Spleen (tissue), 11 donors: ENCODE results near the gene FGF22. TPM values are rescaled to one million over a fixed set of nuclear protein-coding genes. Genes with fewer than 3 reads are reported as not detected.
"Not testable (repeated sequence)": the region's sequence is repeated elsewhere in the genome, so short reads cannot be mapped to it uniquely, and the experiment has no call there.

Experiments used
- DNase-seq: peaks from one replicate; pipeline ENCODE4 v3.0.0-alpha.2; 2020
- H3K27ac ChIP-seq, 8 donors: fragments of 200-600 bp; sonication (generic) in 7 of 8; 1 replicate in 4 of 8; 2 replicates in 4 of 8; pipeline versions ENCODE4 v1.5.0 to v1.8.0; 2016 to 2021; ENCODE audit warnings: inconsistent platforms in 4 of 8, mild to moderate bottlenecking in 4 of 8, moderate library complexity in 1 of 8
- H3K27me3 ChIP-seq, 7 donors: fragments of 200-600 bp; sonication (generic) in 6 of 7; replicated peaks in 1 of 7; 1 replicate in 4 of 7; 2 replicates in 3 of 7; pipeline versions ENCODE4 v1.5.0 to v1.8.0; 2016 to 2021; ENCODE audit warnings: inconsistent platforms in 3 of 7, mild to moderate bottlenecking in 1 of 7
- H3K36me3 ChIP-seq, 6 donors: fragments of 200-600 bp; sonication (generic) in 5 of 6; 1 replicate in 4 of 6; 2 replicates in 2 of 6; pipeline versions ENCODE4 v1.5.0 to v1.8.0; 2016 to 2021; ENCODE audit warnings: inconsistent platforms in 2 of 6
- H3K4me1 ChIP-seq, 6 donors: fragments of 200-600 bp; sonication (generic) in 5 of 6; 1 replicate in 3 of 6; 2 replicates in 3 of 6; pipeline versions ENCODE4 v1.5.0 to v1.8.0; 2016 to 2021; ENCODE audit warnings: inconsistent platforms in 3 of 6
- H3K4me3 ChIP-seq, 8 donors: fragments of 200-600 bp; sonication (generic) in 7 of 8; 1 replicate in 4 of 8; 2 replicates in 4 of 8; pipeline versions ENCODE4 v1.5.0 to v1.8.0; 2016 to 2021; ENCODE audit warnings: inconsistent platforms in 4 of 8, mild to moderate bottlenecking in 4 of 8, moderate library complexity in 2 of 8
- H3K9me3 ChIP-seq, 8 donors: fragments of 200-600 bp; sonication (generic) in 7 of 8; 1 replicate in 4 of 8; 2 replicates in 4 of 8; pipeline versions ENCODE4 v1.5.0 to v1.8.0; 2016 to 2021; ENCODE audit warnings: inconsistent platforms in 4 of 8
- POLR2A ChIP-seq, 3 donors: fragments of 450-650 bp; IDR thresholded peaks; one replicate each; pipeline ENCODE4 v1.5.1; 2017; ENCODE audit warnings: antibody characterized with exemption in 3 of 3, mild to moderate bottlenecking in 1 of 3
- POLR2AphosphoS5 ChIP-seq, 3 donors: sonication (generic); formaldehyde crosslinking; IDR thresholded peaks; one replicate each; pipeline ENCODE4 v1.5.1; 2017; ENCODE audit warnings: antibody characterized with exemption in 3 of 3
- WGBS, 5 donors: extraction: QIAGEN DNeasy Blood & Tissue Kit in 3 of 5; methylation state at CpG; one replicate each; pipeline versions ENCODE4 v1.1.5 to v1.1.7; 2013 to 2018; 5-methylcytosine and 5-hydroxymethylcytosine counted together
- intact Hi-C: fragments of 100-400 bp; cut with DNase I; formaldehyde crosslinking; loops from one replicate; pipeline ENCODE4 v1.15.0; 2023; ENCODE audit warnings: low total_unique reads
- polyA plus RNA-seq, 3 donors: library from polyadenylated mRNA; stranded (reverse); fragments of 200-250 nt; gene quantifications; one replicate each; pipeline ENCODE4 v1.2.1, GENCODE V29; 2013
- total RNA-seq, 7 donors: library from RNA; depleted of rRNA in 3 of 7; stranded (reverse); fragments of >200 nt in 3 of 7; fragmentation: NEBNext Ultra II Directional in 4 of 7; extraction: Animal tissue kit (Norgen Biotek cat#: 25700) in 4 of 7; gene quantifications; one replicate each; pipeline versions ENCODE4 v1.1.0 to v1.2.1, GENCODE V29; 2016 to 2021
- TF ChIP-seq, protein P1 (sequence below), 11 experiments: fragments of 200-600 bp in 7 of 11; fragments of 450-650 bp in 4 of 11; sonication (generic) in 4 of 11; IDR thresholded peaks in 8 of 11; conservative IDR thresholded peaks in 3 of 11; 1 replicate in 7 of 11; 2 replicates in 4 of 11; pipeline versions ENCODE4 v1.4.0 to v1.8.0; 2016 to 2021; ENCODE audit warnings: antibody characterized with exemption in 11 of 11, inconsistent platforms in 4 of 11, mild to moderate bottlenecking in 1 of 11
- donor health status: healthy with polysubstance abuse.
- donor health status: DM: no; HTN: no; CAD: no; lungs with moderate emphysema.
- donor health status: DM: no; HTN: no; CAD: no.
- donor health status: Bipolar disorder and iron deficiency.
- donor health status: healthy.
- donor health status: DM: no; HTN: no; CAD: no.
- donor health status: DM: yes; HTN: yes; CAD: no.

Gene FGF22
- total and polyA plus RNA-seq, 10 donors: 0.10 to 0.61 (median 0.23) TPM; not detected in 6

DNA sequence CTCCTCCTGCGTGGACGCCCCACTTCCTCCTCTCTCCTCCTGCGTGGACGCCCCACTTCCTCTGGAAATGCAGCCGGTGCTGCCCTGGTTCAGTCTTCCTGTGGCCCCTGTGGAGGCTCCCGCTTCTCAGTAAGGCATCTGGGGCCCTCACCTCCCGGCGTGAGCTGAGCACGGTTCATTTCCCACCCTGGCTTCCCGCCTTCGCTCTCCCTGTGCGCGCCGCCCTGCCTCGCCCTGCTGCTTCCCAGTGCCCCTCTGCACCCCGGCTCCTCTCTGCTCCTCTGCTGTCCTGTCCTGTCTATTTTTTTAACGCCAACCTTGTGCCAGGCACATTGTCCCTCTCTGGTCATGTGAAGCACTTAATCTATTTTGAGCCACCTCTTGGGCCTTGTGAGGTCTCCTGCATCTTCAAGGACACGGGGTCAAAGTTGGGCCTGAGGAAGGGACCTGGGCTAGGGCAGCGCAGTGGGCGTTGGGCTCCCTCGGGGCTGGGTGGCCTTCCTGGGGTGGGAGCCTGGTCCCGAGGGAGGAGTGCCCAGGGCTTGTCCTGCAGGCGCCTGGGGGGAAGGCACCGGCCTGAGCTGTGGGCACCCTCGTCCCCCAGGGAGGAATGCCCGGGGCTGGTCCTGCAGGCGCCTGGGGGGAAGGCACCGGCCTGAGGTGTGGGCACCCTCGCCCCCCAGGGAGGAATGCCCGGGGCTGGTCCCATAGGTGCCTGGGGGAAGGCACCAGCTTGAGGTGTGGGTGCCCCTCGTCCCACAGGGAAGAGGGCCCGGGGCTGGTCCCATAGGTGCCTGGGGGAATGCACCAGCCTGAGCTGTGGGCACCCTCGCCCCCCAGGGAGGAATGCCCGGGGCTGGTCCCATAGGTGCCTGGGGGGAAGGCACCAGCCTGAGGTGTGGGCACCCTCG lies 37.0 kb upstream of the FGF22 start:
- intact Hi-C loops: no loop called here
- Histone ChIP-seq H3K27ac (no peak overlapping the region), H3K36me3 (no peaks in the 10 kb centered on the region), H3K9me3 (peaks cover 0 to 5% (median 0%) of the 10 kb centered on the region in 8 donors), H3K27me3 (no peaks in the 10 kb centered on the region), H3K4me3 (no peak overlapping the region), H3K4me1 (no peaks in the 10 kb centered on the region)
- 70 to 87% (median 76%) methylated on average over 33 to 35 of the region's 35 CpGs for WGBS, 5 donors
- DNase-seq: no peak
- TF ChIP-seq, protein P1, sequence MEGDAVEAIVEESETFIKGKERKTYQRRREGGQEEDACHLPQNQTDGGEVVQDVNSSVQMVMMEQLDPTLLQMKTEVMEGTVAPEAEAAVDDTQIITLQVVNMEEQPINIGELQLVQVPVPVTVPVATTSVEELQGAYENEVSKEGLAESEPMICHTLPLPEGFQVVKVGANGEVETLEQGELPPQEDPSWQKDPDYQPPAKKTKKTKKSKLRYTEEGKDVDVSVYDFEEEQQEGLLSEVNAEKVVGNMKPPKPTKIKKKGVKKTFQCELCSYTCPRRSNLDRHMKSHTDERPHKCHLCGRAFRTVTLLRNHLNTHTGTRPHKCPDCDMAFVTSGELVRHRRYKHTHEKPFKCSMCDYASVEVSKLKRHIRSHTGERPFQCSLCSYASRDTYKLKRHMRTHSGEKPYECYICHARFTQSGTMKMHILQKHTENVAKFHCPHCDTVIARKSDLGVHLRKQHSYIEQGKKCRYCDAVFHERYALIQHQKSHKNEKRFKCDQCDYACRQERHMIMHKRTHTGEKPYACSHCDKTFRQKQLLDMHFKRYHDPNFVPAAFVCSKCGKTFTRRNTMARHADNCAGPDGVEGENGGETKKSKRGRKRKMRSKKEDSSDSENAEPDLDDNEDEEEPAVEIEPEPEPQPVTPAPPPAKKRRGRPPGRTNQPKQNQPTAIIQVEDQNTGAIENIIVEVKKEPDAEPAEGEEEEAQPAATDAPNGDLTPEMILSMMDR (IDR thresholded peaks at IDR 0.05 in 8 of 11, conservative IDR thresholded peaks at IDR 0.05 in 3 of 11): no peak
- TF ChIP-seq POLR2A (IDR thresholded peaks at IDR 0.05): no peak
- TF ChIP-seq POLR2AphosphoS5 (IDR thresholded peaks at IDR 0.05): no peak

DNA sequence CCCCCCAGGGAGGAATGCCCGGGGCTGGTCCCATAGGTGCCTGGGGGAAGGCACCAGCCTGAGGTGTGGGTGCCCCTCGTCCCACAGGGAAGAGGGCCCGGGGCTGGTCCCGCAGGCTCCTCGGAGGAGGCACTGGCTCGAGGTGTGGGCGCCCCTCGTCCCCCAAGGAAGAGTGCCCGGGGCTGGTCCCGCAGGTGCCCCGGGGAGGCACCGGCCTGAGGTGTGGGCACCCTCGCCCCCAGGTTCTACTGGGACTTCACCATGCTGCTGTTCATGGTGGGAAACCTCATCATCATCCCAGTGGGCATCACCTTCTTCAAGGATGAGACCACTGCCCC lies 36.4 kb upstream of the FGF22 start:
- WGBS, 5 donors: 74 to 96% (median 86%) methylated on average over 10 to 13 of the region's 13 CpGs
- H3K4me1 ChIP-seq, H3K9me3 ChIP-seq, DNase-seq, intact Hi-C loops, H3K36me3 ChIP-seq, H3K4me3 ChIP-seq, H3K27me3 ChIP-seq, H3K27ac ChIP-seq: not testable (repeated sequence)

DNA sequence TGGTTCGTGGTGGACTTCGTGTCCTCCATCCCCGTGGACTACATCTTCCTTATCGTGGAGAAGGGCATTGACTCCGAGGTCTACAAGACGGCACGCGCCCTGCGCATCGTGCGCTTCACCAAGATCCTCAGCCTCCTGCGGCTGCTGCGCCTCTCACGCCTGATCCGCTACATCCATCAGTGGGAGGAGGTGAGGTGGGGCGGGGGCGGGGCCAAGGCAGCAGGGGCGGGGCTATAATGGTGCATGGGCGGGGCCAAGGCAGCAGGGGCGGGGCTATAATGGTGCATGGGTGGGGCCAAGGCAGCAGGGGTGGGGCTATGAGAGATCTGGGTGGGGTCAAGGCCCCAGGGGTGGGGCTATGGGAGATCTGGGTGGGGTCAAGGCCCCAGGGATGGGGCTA lies 35.9 kb upstream of the FGF22 start:
- H3K27ac ChIP-seq, intact Hi-C loops, H3K4me1 ChIP-seq, H3K36me3 ChIP-seq, H3K27me3 ChIP-seq, DNase-seq, H3K4me3 ChIP-seq, H3K9me3 ChIP-seq: not testable (repeated sequence)
- 90 to 95% (median 91%) methylated on average over 15 to 20 of the region's 20 CpGs for WGBS, 5 donors

DNA sequence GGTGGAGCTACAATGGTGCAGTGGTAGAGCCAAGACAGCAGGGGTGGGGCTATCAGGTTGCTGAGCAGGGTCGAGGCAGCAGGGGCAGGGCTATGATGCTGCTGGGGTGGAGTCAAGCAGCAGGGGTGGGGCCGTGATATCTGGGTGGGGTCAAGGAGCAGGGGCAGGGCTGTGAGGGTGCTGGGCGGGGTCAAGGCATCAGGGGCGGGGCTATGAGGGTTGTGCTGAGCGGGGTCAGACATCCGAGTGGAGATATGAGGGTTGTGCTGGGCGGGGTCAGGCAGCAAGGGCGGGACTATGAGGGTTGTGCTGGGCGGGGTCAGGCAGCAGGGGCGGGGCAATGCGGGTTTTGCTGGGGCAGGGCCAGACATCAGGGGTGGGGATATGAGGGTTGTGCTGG lies 35.3 kb upstream of the FGF22 start:
- H3K4me3 ChIP-seq: no peak overlapping the region
- TF ChIP-seq, protein P1 (IDR thresholded peaks at IDR 0.05 in 8 of 11, conservative IDR thresholded peaks at IDR 0.05 in 3 of 11): no peak
- TF ChIP-seq POLR2AphosphoS5 (IDR thresholded peaks at IDR 0.05) (no peak), POLR2A (IDR thresholded peaks at IDR 0.05) (no peak)
- H3K27me3 ChIP-seq: no peaks in the 10 kb centered on the region
- H3K4me1 ChIP-seq: peaks cover under 1 to 12% (median 9%) of the 10 kb centered on the region in 6 donors
- no peak for DNase-seq
- H3K27ac ChIP-seq: no peak overlapping the region
- intact Hi-C loops: no loop called here
- peaks cover 0 to 5% (median 0%) of the 10 kb centered on the region in 8 donors for H3K9me3 ChIP-seq
- whole genome bisulfite sequencing, 5 donors: 84 to 89% (median 86%) methylated on average over 10 to 11 of the region's 11 CpGs
- H3K36me3 ChIP-seq: no peaks in the 10 kb centered on the region

DNA sequence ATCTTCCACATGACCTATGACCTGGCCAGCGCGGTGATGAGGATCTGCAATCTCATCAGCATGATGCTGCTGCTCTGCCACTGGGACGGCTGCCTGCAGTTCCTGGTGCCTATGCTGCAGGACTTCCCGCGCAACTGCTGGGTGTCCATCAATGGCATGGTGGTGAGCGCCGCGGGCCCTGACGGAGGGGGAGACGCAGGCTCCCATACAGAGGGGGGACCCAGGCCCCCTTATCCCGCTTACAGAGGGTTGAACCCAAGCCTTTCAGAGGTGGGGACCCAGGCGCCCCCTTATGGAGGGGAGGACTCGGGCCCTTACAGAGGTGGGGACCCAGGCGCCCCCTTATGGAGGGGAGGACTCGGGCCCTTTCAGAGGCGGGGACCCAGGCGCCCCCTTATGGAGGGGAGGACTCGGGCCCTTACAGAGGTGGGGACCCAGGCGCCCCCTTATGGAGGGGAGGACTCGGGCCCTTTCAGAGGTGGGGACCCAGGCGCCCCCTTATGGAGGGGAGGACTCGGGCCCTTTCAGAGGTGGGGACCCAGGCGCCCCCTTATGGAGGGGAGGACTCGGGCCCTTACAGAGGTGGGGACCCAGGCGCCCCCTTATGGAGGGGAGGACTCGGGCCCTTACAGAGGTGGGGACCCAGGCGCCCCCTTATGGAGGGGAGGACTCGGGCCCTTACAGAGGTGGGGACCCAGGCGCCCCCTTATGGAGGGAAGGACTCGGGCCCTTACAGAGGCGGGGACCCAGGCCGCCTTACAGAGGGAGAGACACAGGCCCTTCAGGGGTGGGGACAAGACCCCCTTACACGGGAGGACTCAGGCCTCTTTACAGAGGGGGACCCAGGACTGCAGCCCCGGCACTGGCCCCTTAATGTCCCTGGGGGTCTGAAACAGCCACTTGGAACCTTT lies 34.4 kb upstream of the FGF22 start:
- intact Hi-C loops, H3K36me3 ChIP-seq, H3K27me3 ChIP-seq, H3K9me3 ChIP-seq, H3K4me3 ChIP-seq, H3K27ac ChIP-seq, DNase-seq: not testable (repeated sequence)
- peaks cover 10 to 22% (median 19%) of the 10 kb centered on the region in 6 donors for H3K4me1 ChIP-seq
- WGBS, 5 donors: 64 to 86% (median 84%) methylated on average over 18 to 32 of the region's 34 CpGs
